NCI-H2171 treated with DMSO at 0.1 percent for 48 hours (cell line): ENCODE data around the gene GALNT4.
A peak's percentile ranks its signal among the peaks of the same experiment; 100 is the strongest.

Experiments used
- DNase-seq: peaks from one replicate; lab custom pipeline; 2025; lab: John Stamatoyannopoulos, UW

Gene GALNT4

GRCh38 chr12:89493670-89494302 lies 30.8 kb downstream of the GALNT4 start:
- no peak for DNase-seq

GRCh38 chr12:89492883-89493282 lies 31.7 kb downstream of the GALNT4 start:
- DNase-seq, result no peak

- DNase-seq, result no peak
Observed at GRCh38 chr12:89490922-89491321, 33.7 kb downstream of the GALNT4 start.

- no peak for DNase-seq
Observed at GRCh38 chr12:89486264-89486663, 38.3 kb downstream of the GALNT4 start.

- DNase-seq, result no peak
Observed at GRCh38 chr12:89484470-89484869, 40.1 kb downstream of the GALNT4 start.

- peak; percentile 7 for DNase-seq
Observed at GRCh38 chr12:89481213-89481914, 43.2 kb downstream of the GALNT4 start.

GRCh38 chr12:89479982-89480381 lies 44.6 kb downstream of the GALNT4 start:
- DNase-seq, result no peak

- no peak for DNase-seq
Observed at GRCh38 chr12:89477633-89478279, 46.8 kb downstream of the GALNT4 start.

- DNase-seq, result no peak
Observed at GRCh38 chr12:89476904-89477595, 47.5 kb downstream of the GALNT4 start.

- DNase-seq, result no peak
Observed at GRCh38 chr12:89476232-89476631, 48.4 kb downstream of the GALNT4 start.

- DNase-seq, result no peak
Observed at GRCh38 chr12:89475203-89475990, 49.2 kb downstream of the GALNT4 start.

- no peak for DNase-seq
Observed at GRCh38 chr12:89474615-89475014, 50.0 kb downstream of the GALNT4 start.
